ENCODE results near the gene FGF19.

- no peak for TF ChIP-seq POLR2A (IDR thresholded peaks at IDR 0.05)
- no peak for TF ChIP-seq CTCF (IDR thresholded peaks at IDR 0.05)
- TF ChIP-seq POLR2AphosphoS5 (IDR thresholded peaks at IDR 0.05) = no peak
These were observed 48.1 kb downstream of the FGF19 start for GRCh38 chr11:69655479-69656428.
